ENCODE results near the gene ATG4A.

Gene ATG4A

GRCh38 chrX:108168961-108169740 lies 77.6 kb downstream of the ATG4A start:
- DNase-seq (ENCODE audit: low read depth in 2 of 2) = no peak

- DNase-seq (ENCODE audit: low read depth in 2 of 2) = no peak
Observed at GRCh38 chrX:108169768-108170167, 78.2 kb downstream of the ATG4A start.

- DNase-seq (ENCODE audit: low read depth in 2 of 2) = no peak
Observed at GRCh38 chrX:108171671-108172070, 80.1 kb downstream of the ATG4A start.

GRCh38 chrX:108173874-108174273 lies 82.3 kb downstream of the ATG4A start:
- DNase-seq (ENCODE audit: low read depth in 2 of 2) = no peak

- DNase-seq (ENCODE audit: low read depth in 2 of 2) = no peak
Observed at GRCh38 chrX:108177351-108178142, 86.0 kb downstream of the ATG4A start.

GRCh38 chrX:108178143-108178498 lies 86.5 kb downstream of the ATG4A start:
- no peak for DNase-seq (ENCODE audit: low read depth in 2 of 2)

- DNase-seq (ENCODE audit: low read depth in 2 of 2) = peak; percentile 21 to 32
Observed at GRCh38 chrX:108186811-108187210, 95.2 kb downstream of the ATG4A start.

GRCh38 chrX:108198420-108198819 lies 106.8 kb downstream of the ATG4A start:
- no peak for DNase-seq (ENCODE audit: low read depth in 2 of 2)

GRCh38 chrX:108199041-108199440 lies 107.5 kb downstream of the ATG4A start:
- DNase-seq (ENCODE audit: low read depth in 2 of 2) = no peak

GRCh38 chrX:108199691-108200090 lies 108.1 kb downstream of the ATG4A start:
- DNase-seq (ENCODE audit: low read depth in 2 of 2) = no peak

- DNase-seq (ENCODE audit: low read depth in 2 of 2) = no peak
Observed at GRCh38 chrX:108203540-108203939, 112.0 kb downstream of the ATG4A start.

All from fibroblast of skin of left biceps (primary cell).